Smooth muscle cell of the umbilical artery (primary cell): ENCODE results near the gene FXYD7. TPM values are rescaled to one million over a fixed set of nuclear protein-coding genes. Genes with fewer than 3 reads are reported as not detected.

Source experiments
- total RNA-seq: library from RNA; depleted of rRNA; stranded (reverse); fragments of >200 nt; gene quantifications from 2 replicates; pipeline ENCODE4 v1.2.3, GENCODE V29; 2014

Gene FXYD7, protein sequence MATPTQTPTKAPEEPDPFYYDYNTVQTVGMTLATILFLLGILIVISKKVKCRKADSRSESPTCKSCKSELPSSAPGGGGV
- not detected in 2 replicates for total RNA-seq

DNA sequence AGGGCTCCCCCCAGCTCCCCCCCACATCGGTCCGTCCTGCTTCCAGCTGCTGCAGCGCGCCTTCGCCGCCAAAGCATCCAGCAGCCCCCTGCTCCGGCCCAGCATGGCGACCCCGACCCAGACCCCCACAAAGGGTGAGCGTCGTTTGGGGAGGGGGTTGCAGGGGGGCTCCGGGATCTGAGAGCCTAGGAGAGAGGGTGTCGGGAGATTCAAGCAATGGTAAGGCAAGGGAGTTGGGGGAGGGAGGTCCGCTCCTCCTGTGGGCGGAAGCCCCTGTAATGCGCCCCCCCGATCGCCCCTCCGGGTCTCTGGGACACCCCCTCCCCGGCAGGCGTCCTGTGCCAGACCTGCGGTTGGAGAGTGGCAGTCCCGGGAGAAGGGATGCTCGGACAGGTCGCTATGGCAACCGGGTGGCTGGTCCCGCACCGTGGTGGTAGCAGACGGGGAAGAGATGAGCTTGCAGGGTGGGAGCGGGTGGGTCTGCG lies at the start of gene FXYD7:
FXYD7 (plus strand) TSS at position 25 of the 485 bp plus-strand sequence; CDS start at position 104, 79 bp downstream.

GRCh38 chr19:35115177-35115951 lies 27.7 kb upstream of the FXYD7 start, which contains the start of gene FXYD3:
FXYD3 (plus strand) TSS chr19:35115823; CDS start chr19:35119377, 3,554 bp downstream.

GRCh38 chr19:35134601-35135242 lies 8.3 kb upstream of the FXYD7 start, which contains the start of gene LGI4:
LGI4 (minus strand) TSS chr19:35135059; CDS start chr19:35134680, 379 bp downstream.

DNA sequence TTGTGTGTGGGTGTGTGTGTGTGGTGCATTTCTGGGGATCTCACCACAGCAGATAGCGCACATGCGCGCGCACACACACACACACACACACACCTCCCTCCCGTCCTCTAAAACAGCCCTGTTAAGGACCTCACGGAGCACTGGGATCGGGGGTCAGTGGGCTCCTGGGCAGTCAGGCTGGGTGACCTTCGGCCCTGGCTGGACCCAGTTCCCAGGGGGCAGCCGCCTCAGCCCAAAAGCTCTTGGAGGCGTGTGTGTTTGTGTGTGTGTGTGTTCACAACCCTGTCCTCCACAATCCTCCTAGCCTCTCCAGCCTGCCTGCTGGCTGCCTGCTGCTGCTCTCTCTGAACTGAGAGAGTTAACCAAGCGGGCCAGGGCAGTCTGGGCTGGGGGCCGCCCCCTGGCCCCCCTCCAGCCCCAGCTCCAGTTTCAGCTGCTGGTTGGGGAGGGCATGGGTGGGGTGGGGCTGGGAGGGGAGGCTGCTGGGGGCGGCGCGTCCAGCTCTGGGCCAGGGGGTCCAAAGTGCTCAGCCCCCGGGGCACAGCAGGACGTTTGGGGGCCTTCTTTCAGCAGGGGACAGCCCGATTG lies 4.7 kb upstream of the FXYD7 start, which contains the start of gene FXYD1:
FXYD1 (plus strand) TSS at position 520 of the 588 bp plus-strand sequence. CDS start 1,256 bp downstream, outside the sequence.

GRCh38 chr19:35154525-35155406 lies 11.7 kb downstream of the FXYD7 start, which contains the start of gene FXYD5:
FXYD5 (plus strand) TSS chr19:35154735; CDS start chr19:35155551, 816 bp downstream.

Other genes starting within 250 kb of the FXYD7 start
- 3.1 and 3.9 TPM in 2 replicates for gene ZNF30, start 216.4 kb upstream of the FXYD7 start, total RNA-seq
- 5.1 and 6.5 TPM in 2 replicates for gene ZNF792, start 179.0 kb upstream of the FXYD7 start, total RNA-seq
- 27.0 and 43.5 TPM in 2 replicates for gene GRAMD1A, start 142.9 kb upstream of the FXYD7 start, total RNA-seq
- 5.5 and 5.6 TPM in 2 replicates for gene SCN1B, start 112.8 kb upstream of the FXYD7 start, total RNA-seq
- not detected in 2 replicates for gene HPN, start 101.5 kb upstream of the FXYD7 start, total RNA-seq
- gene FXYD3, start 27.4 kb upstream of the FXYD7 start, total RNA-seq = not detected in 2 replicates
- gene LGI4, start 8.2 kb upstream of the FXYD7 start, total RNA-seq = under 0.01 and 0.05 TPM in 2 replicates
- gene FXYD1, start 4.4 kb upstream of the FXYD7 start, total RNA-seq = 2.1 TPM in 1 of 2 replicates, not detected in the other
- gene FXYD5, start 11.5 kb downstream of the FXYD7 start, total RNA-seq = 17.2 and 30.4 TPM in 2 replicates
- gene FAM187B, start 85.5 kb downstream of the FXYD7 start, total RNA-seq = not detected in 2 replicates
- 0.46 and 0.59 TPM in 2 replicates for gene LSR, start 105.7 kb downstream of the FXYD7 start, total RNA-seq
- gene USF2, start 125.7 kb downstream of the FXYD7 start, total RNA-seq = 45.1 and 52.6 TPM in 2 replicates
- not detected in 2 replicates for gene HAMP, start 139.3 kb downstream of the FXYD7 start, total RNA-seq
- gene MAG, start 148.9 kb downstream of the FXYD7 start, total RNA-seq = not detected in 2 replicates
- 0.55 TPM in 1 of 2 replicates, not detected in the other for gene CD22, start 185.9 kb downstream of the FXYD7 start, total RNA-seq
- gene FFAR1, start 204.6 kb downstream of the FXYD7 start, total RNA-seq = not detected in 2 replicates
- not detected in 2 replicates for gene FFAR3, start 215.2 kb downstream of the FXYD7 start, total RNA-seq
- not detected in 2 replicates for gene GPR42, start 227.8 kb downstream of the FXYD7 start, total RNA-seq